ENCODE measurements around the gene MSH6. TPM values are rescaled to one million over a fixed set of nuclear protein-coding genes. Genes with fewer than 3 reads are reported as not detected.

The MSH6 gene
- total and polyA plus RNA-seq, 9 of the 15 experiments (the other 6 are each of a cell fraction or from before 2014, with no cell fraction given), result 15.3 to 147 (median 80.5) TPM

DNA sequence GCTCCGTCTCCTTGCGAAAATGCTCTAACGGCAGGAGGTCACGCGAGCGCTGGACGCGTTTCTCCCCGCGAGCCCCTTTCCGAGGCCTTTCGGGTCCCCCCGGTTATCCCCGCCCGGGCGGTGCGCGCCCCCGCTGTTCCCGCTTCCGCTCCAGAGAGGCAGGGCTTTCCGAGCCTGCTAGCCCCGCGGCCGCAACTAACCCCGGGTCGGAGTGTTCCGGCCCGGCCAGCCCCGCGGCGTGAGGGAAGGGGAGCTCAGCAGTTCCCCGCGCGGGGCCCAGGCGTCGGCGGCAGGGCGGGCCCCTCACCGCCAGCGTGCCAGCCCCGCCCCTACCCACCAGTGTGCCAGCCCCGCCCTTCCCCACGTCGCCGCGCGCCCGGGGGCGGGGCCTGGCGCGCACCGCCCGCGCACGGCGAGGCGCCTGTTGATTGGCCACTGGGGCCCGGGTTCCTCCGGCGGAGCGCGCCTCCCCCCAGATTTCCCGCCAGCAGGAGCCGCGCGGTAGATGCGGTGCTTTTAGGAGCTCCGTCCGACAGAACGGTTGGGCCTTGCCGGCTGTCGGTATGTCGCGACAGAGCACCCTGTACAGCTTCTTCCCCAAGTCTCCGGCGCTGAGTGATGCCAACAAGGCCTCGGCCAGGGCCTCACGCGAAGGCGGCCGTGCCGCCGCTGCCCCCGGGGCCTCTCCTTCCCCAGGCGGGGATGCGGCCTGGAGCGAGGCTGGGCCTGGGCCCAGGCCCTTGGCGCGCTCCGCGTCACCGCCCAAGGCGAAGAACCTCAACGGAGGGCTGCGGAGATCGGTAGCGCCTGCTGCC lies at the start of gene MSH6 (continued):
- TF ChIP-seq SMAD3 (CRISPR knock-in tag; conservative IDR thresholded peaks at IDR 0.05) (peak; percentile 52; the same call in 1 of the 2 replicates), HDAC3 (IDR thresholded peaks at IDR 0.05; ENCODE audit: borderline replicate concordance, partially characterized antibody) (no peak), RFX7 (CRISPR knock-in tag; IDR thresholded peaks at IDR 0.05) (no peak), ZEB2 (IDR thresholded peaks at IDR 0.05) (no peak), SOX6 (IDR thresholded peaks at IDR 0.05) (no peak), SMAD4 (CRISPR knock-in tag; conservative IDR thresholded peaks at IDR 0.05) (0 out of 2 replicates have a peak, but pooled peaks have one; percentile 46), SIX5 (IDR thresholded peaks at IDR 0.05; ENCODE audit: borderline replicate concordance in 1 of 2, insufficient read depth in 1 of 2, low read depth in 1 of 2, low read length in 2 of 2) (no peak), ZBTB43 (CRISPR knock-in tag; IDR thresholded peaks at IDR 0.05) (no peak), NRF1 (conservative IDR thresholded peaks at IDR 0.05 in 1 of 2, IDR thresholded peaks at IDR 0.05 in 1 of 2) (peak; percentile 84 to 87), SAFB (IDR thresholded peaks at IDR 0.05; ENCODE audit: borderline replicate concordance, low read depth, low read length) (peak; percentile 41; the same call in 1 of the 2 replicates), ELF4 (CRISPR knock-in tag; IDR thresholded peaks at IDR 0.05) (0 out of 2 replicates have a peak, but pooled peaks have one; percentile 9)
- TF ChIP-seq, protein P1, sequence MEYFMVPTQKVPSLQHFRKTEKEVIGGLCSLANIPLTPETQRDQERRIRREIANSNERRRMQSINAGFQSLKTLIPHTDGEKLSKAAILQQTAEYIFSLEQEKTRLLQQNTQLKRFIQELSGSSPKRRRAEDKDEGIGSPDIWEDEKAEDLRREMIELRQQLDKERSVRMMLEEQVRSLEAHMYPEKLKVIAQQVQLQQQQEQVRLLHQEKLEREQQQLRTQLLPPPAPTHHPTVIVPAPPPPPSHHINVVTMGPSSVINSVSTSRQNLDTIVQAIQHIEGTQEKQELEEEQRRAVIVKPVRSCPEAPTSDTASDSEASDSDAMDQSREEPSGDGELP (CRISPR knock-in tag; IDR thresholded peaks at IDR 0.05; ENCODE audit: borderline replicate concordance), result peak; percentile 59; the same call in 1 of the 2 replicates
- TF ChIP-seq, protein P2, sequence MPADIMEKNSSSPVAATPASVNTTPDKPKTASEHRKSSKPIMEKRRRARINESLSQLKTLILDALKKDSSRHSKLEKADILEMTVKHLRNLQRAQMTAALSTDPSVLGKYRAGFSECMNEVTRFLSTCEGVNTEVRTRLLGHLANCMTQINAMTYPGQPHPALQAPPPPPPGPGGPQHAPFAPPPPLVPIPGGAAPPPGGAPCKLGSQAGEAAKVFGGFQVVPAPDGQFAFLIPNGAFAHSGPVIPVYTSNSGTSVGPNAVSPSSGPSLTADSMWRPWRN (IDR thresholded peaks at IDR 0.05; ENCODE audit: low read depth), result no peak
- TF ChIP-seq, protein P3, sequence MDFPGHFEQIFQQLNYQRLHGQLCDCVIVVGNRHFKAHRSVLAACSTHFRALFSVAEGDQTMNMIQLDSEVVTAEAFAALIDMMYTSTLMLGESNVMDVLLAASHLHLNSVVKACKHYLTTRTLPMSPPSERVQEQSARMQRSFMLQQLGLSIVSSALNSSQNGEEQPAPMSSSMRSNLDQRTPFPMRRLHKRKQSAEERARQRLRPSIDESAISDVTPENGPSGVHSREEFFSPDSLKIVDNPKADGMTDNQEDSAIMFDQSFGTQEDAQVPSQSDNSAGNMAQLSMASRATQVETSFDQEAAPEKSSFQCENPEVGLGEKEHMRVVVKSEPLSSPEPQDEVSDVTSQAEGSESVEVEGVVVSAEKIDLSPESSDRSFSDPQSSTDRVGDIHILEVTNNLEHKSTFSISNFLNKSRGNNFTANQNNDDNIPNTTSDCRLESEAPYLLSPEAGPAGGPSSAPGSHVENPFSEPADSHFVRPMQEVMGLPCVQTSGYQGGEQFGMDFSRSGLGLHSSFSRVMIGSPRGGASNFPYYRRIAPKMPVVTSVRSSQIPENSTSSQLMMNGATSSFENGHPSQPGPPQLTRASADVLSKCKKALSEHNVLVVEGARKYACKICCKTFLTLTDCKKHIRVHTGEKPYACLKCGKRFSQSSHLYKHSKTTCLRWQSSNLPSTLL (IDR thresholded peaks at IDR 0.05), result no peak
- TF ChIP-seq, protein P4, sequence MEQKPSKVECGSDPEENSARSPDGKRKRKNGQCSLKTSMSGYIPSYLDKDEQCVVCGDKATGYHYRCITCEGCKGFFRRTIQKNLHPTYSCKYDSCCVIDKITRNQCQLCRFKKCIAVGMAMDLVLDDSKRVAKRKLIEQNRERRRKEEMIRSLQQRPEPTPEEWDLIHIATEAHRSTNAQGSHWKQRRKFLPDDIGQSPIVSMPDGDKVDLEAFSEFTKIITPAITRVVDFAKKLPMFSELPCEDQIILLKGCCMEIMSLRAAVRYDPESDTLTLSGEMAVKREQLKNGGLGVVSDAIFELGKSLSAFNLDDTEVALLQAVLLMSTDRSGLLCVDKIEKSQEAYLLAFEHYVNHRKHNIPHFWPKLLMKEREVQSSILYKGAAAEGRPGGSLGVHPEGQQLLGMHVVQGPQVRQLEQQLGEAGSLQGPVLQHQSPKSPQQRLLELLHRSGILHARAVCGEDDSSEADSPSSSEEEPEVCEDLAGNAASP (IDR thresholded peaks at IDR 0.05), result no peak
- TF ChIP-seq, protein P5, sequence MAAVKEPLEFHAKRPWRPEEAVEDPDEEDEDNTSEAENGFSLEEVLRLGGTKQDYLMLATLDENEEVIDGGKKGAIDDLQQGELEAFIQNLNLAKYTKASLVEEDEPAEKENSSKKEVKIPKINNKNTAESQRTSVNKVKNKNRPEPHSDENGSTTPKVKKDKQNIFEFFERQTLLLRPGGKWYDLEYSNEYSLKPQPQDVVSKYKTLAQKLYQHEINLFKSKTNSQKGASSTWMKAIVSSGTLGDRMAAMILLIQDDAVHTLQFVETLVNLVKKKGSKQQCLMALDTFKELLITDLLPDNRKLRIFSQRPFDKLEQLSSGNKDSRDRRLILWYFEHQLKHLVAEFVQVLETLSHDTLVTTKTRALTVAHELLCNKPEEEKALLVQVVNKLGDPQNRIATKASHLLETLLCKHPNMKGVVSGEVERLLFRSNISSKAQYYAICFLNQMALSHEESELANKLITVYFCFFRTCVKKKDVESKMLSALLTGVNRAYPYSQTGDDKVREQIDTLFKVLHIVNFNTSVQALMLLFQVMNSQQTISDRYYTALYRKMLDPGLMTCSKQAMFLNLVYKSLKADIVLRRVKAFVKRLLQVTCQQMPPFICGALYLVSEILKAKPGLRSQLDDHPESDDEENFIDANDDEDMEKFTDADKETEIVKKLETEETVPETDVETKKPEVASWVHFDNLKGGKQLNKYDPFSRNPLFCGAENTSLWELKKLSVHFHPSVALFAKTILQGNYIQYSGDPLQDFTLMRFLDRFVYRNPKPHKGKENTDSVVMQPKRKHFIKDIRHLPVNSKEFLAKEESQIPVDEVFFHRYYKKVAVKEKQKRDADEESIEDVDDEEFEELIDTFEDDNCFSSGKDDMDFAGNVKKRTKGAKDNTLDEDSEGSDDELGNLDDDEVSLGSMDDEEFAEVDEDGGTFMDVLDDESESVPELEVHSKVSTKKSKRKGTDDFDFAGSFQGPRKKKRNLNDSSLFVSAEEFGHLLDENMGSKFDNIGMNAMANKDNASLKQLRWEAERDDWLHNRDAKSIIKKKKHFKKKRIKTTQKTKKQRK (IDR thresholded peaks at IDR 0.05; ENCODE audit: borderline replicate concordance, low read depth, low read length), result no peak
